H1 (cell line): Measurements from ENCODE around the gene SRGAP3. TPM values are rescaled to one million over a fixed set of nuclear protein-coding genes. Genes with fewer than 3 reads are reported as not detected.
A peak's percentile ranks its signal among the peaks of the same experiment; 100 is the strongest.

ENCODE experiments used
- CTCF ChIA-PET: fragments of 300-600 bp; sonication (Branson Sonifier 250); formaldehyde crosslinking; loops from one replicate; lab custom pipeline; 2021; ENCODE audit not compliant: partially characterized antibody; lab: Charles Lee
- POLR2A ChIA-PET: fragments of 300-600 bp; sonication (Branson Sonifier 250); formaldehyde crosslinking; loops from one replicate; lab custom pipeline; 2021; ENCODE audit warnings: inconsistent platforms; ENCODE audit not compliant: partially characterized antibody; lab: Charles Lee
- DNase-seq, 2 experiments: peaks; one replicate each; pipeline versions ENCODE4 v3.0.0 to v3.0.0-alpha.2; 2010 to 2022; ENCODE audit warnings: low spot score in 2 of 2, low read depth in 1 of 2, mixed read lengths in 1 of 2
- FAIRE-seq: peaks from 2 replicates; lab custom pipeline; 2011; peaks lifted over from hg19 to GRCh38; lab: Jason Lieb, UNC
- H2AFZ ChIP-seq: 2 replicates; pipeline ENCODE4 v1.8.1; 2012; ENCODE audit warnings: low read length, inconsistent platforms
- H2AK5ac ChIP-seq: 2 replicates; pipeline ENCODE4 v1.6.1; 2013; ENCODE audit warnings: low read depth, low read length
- H2BK120ac ChIP-seq: replicated peaks from 2 replicates; pipeline ENCODE3; 2013; ENCODE audit warnings: low read depth, low read length, inconsistent platforms
- H2BK12ac ChIP-seq: 2 replicates; pipeline ENCODE4 v1.6.1; 2013; ENCODE audit warnings: low read depth, low read length
- H2BK15ac ChIP-seq: 2 replicates; pipeline ENCODE4 v1.6.1; 2013; ENCODE audit warnings: low read length
- H2BK20ac ChIP-seq: 2 replicates; pipeline ENCODE4 v1.6.1; 2013; ENCODE audit warnings: low read length
- H2BK5ac ChIP-seq: 2 replicates; pipeline ENCODE4 v1.6.1; 2013; ENCODE audit warnings: low read depth, low read length
- H3K14ac ChIP-seq: 2 replicates; pipeline ENCODE4 v1.6.1; 2013; ENCODE audit warnings: inconsistent platforms; ENCODE audit not compliant: insufficient read length
- H3K18ac ChIP-seq: 2 replicates; pipeline ENCODE4 v1.6.1; 2013; ENCODE audit warnings: low read length; ENCODE audit errors: extremely low read depth
- H3K23ac ChIP-seq: 2 replicates; pipeline ENCODE4 v1.6.1; 2013; ENCODE audit warnings: inconsistent platforms; ENCODE audit not compliant: insufficient read length
- H3K23me2 ChIP-seq: 2 replicates; pipeline ENCODE4 v1.6.1; 2013; ENCODE audit warnings: low read depth, low read length
- H3K27ac ChIP-seq: 2 replicates; pipeline ENCODE4 v1.6.1; 2011; ENCODE audit warnings: low read depth, low read length, inconsistent platforms
- H3K27me3 ChIP-seq, 4 experiments: replicated peaks in 1 of 4; 1 replicate in 1 of 4; 2 replicates in 3 of 4; pipeline versions ENCODE4 v1.6.1 to v1.8.1; 2011 to 2013; ENCODE audit warnings: low read length in 3 of 4, mild to moderate bottlenecking in 3 of 4, inconsistent platforms in 2 of 4, mixed read lengths in 2 of 4, moderate library complexity in 1 of 4; ENCODE audit not compliant: control insufficient read depth in 3 of 4, insufficient read depth in 3 of 4; ENCODE audit errors: extremely low read depth in 1 of 4
- H3K36me3 ChIP-seq, 4 experiments: 2 replicates each; pipeline versions ENCODE4 v1.6.1 to v1.8.1; 2011 to 2013; ENCODE audit warnings: mild to moderate bottlenecking in 4 of 4, low read length in 3 of 4, moderate library complexity in 2 of 4, control low read depth in 1 of 4, inconsistent platforms in 1 of 4; ENCODE audit not compliant: insufficient read depth in 4 of 4, control insufficient read depth in 2 of 4
- H3K4ac ChIP-seq: replicated peaks from 2 replicates; pipeline ENCODE3; 2013; ENCODE audit warnings: low read length, low read depth, mixed read lengths, inconsistent platforms; ENCODE audit not compliant: insufficient read length
- H3K4me1 ChIP-seq, 4 experiments: replicated peaks in 1 of 4; 1 replicate in 1 of 4; 2 replicates in 3 of 4; pipeline versions ENCODE4 v1.6.1 to v1.8.1; 2011 to 2013; ENCODE audit warnings: low read length in 3 of 4, inconsistent platforms in 2 of 4, mixed read lengths in 1 of 4; ENCODE audit not compliant: insufficient read depth in 4 of 4, control insufficient read depth in 3 of 4
- H3K4me2 ChIP-seq, 2 experiments: 2 replicates each; pipeline versions ENCODE4 v1.6.1 to v1.8.1; 2011 to 2013; ENCODE audit warnings: low read depth in 2 of 2, low read length in 2 of 2, control low read depth in 1 of 2, inconsistent platforms in 1 of 2, mild to moderate bottlenecking in 1 of 2; ENCODE audit not compliant: insufficient read depth in 1 of 2
- H3K4me3 ChIP-seq, 4 experiments: fragments of 200-600, 300-600 bp in 1 of 4; sonication (generic), shearing (Covaris generic), sonication (Bioruptor Twin) in 1 of 4; 2 replicates each; pipeline versions ENCODE4 v1.5.1 to v1.8.1; 2011 to 2016; ENCODE audit warnings: low read length in 4 of 4, low read depth in 3 of 4, control low read depth in 2 of 4, inconsistent platforms in 2 of 4, mild to moderate bottlenecking in 2 of 4, mixed read lengths in 1 of 4, moderate library complexity in 1 of 4; ENCODE audit not compliant: insufficient read depth in 2 of 4; ENCODE audit errors: extremely low read depth in 1 of 4
- H3K56ac ChIP-seq: replicated peaks from 2 replicates; pipeline ENCODE3; 2013; ENCODE audit warnings: low read depth, mild to moderate bottlenecking, mixed read lengths, low read length, inconsistent platforms; ENCODE audit not compliant: insufficient read length
- H3K79me1 ChIP-seq: 2 replicates; pipeline ENCODE4 v1.6.1; 2013; ENCODE audit warnings: low read depth, low read length, control low read depth
- H3K79me2 ChIP-seq, 2 experiments: 2 replicates each; pipeline versions ENCODE4 v1.6.1 to v1.8.1; 2012 to 2013; ENCODE audit warnings: low read length in 2 of 2, mild to moderate bottlenecking in 2 of 2, inconsistent platforms in 1 of 2; ENCODE audit not compliant: insufficient read depth in 2 of 2, control insufficient read depth in 1 of 2
- H3K9ac ChIP-seq, 4 experiments: replicated peaks in 1 of 4; 1 replicate in 1 of 4; 2 replicates in 3 of 4; pipeline versions ENCODE4 v1.6.1 to v1.8.1; 2011 to 2013; ENCODE audit warnings: low read depth in 3 of 4, low read length in 3 of 4, control low read depth in 2 of 4, mild to moderate bottlenecking in 2 of 4, moderate library complexity in 2 of 4, inconsistent platforms in 1 of 4; ENCODE audit errors: extremely low read depth in 1 of 4
- H3K9me3 ChIP-seq, 2 experiments: 2 replicates each; pipeline versions ENCODE4 v1.6.1 to v1.8.1; 2012 to 2013; ENCODE audit warnings: mild to moderate bottlenecking in 2 of 2, moderate library complexity in 2 of 2, control low read depth in 1 of 2, inconsistent platforms in 1 of 2, low read depth in 1 of 2, low read length in 1 of 2, mixed read lengths in 1 of 2; ENCODE audit not compliant: insufficient read depth in 2 of 2
- H4K20me1 ChIP-seq, 2 experiments: replicated peaks in 1 of 2; 2 replicates each; pipeline versions ENCODE3 to v1.8.1; 2011 to 2013; ENCODE audit warnings: inconsistent platforms in 2 of 2, low read length in 2 of 2, mild to moderate bottlenecking in 1 of 2; ENCODE audit not compliant: insufficient read depth in 2 of 2, control insufficient read depth in 1 of 2
- H4K5ac ChIP-seq: 2 replicates; pipeline ENCODE4 v1.6.1; 2013; ENCODE audit warnings: low read length, low read depth, mixed read lengths, inconsistent platforms; ENCODE audit not compliant: insufficient read length
- H4K8ac ChIP-seq: 2 replicates; pipeline ENCODE4 v1.8.0; 2013; ENCODE audit warnings: mild to moderate bottlenecking, moderate library complexity, low read length, inconsistent platforms; ENCODE audit not compliant: insufficient read depth; ENCODE audit errors: extremely low read depth
- H4K91ac ChIP-seq: replicated peaks from 2 replicates; pipeline ENCODE3; 2013; ENCODE audit warnings: low read length, mixed read lengths, inconsistent platforms; ENCODE audit not compliant: insufficient read length
- ATF3 ChIP-seq: IDR thresholded peaks from 2 replicates; pipeline ENCODE4 v1.6.1; 2011; ENCODE audit warnings: low read depth, mild to moderate bottlenecking, low read length; ENCODE audit not compliant: insufficient read depth
- CTBP2 ChIP-seq: IDR thresholded peaks from 2 replicates; pipeline ENCODE4 v1.7.0; 2011; ENCODE audit warnings: borderline replicate concordance, mild to moderate bottlenecking, moderate library complexity, mixed read lengths, low read length; ENCODE audit not compliant: insufficient read depth, insufficient read length
- GABPA ChIP-seq: IDR thresholded peaks from 2 replicates; pipeline ENCODE4 v1.6.1; 2011; ENCODE audit warnings: mild to moderate bottlenecking, low read length, moderate library complexity, borderline replicate concordance; ENCODE audit not compliant: insufficient read depth
- KDM1A ChIP-seq: fragments of 200-600, 300-600 bp; sonication (generic); IDR thresholded peaks from 2 replicates; pipeline ENCODE4 v1.7.1; 2016; ENCODE audit warnings: mild to moderate bottlenecking, low read length, borderline replicate concordance
- RBBP5 ChIP-seq: IDR thresholded peaks from 2 replicates; pipeline ENCODE4 v1.7.1; 2012; ENCODE audit warnings: low read depth, mild to moderate bottlenecking, inconsistent platforms, low read length, moderate library complexity, borderline replicate concordance
- SAP30 ChIP-seq: fragments of 300-600 bp; sonication (generic); IDR thresholded peaks from 2 replicates; pipeline ENCODE4 v1.7.1; 2012; ENCODE audit warnings: low read length, moderate library complexity, mild to moderate bottlenecking, inconsistent platforms; ENCODE audit not compliant: insufficient read depth, insufficient replicate concordance
- WGBS, 2 experiments: shearing (Covaris generic) in 1 of 2; methylation state at CpG; one replicate each; pipeline versions ENCODE4 v1.1.6 to v1.1.7; 2013 to 2015; ENCODE audit warnings: low lambda C conversion rate in 2 of 2, mixed read lengths in 2 of 2, inconsistent platforms in 1 of 2, low coverage in 1 of 2, missing lambda C conversion rate in 1 of 2; ENCODE audit not compliant: insufficient replicate concordance in 2 of 2, insufficient coverage in 1 of 2, insufficient read length in 1 of 2; ENCODE audit errors: extremely low coverage in 1 of 2, missing lambda C conversion rate in 1 of 2; 5-methylcytosine and 5-hydroxymethylcytosine counted together
- polyA plus RNA-seq, 7 experiments: library from polyadenylated mRNA; depleted of rRNA in 3 of 7; stranded (reverse) in 5 of 7; unstranded in 2 of 7; fragments of >200 nt in 5 of 7; fragments of 200-250 nt in 2 of 7; gene quantifications; 1 replicate in 5 of 7; 2 replicates in 1 of 7; 4 replicates in 1 of 7; pipeline versions ENCODE4 v1.2.1 to v1.2.3, GENCODE V29; 2011 to 2013; ENCODE audit warnings: missing spikeins in 2 of 7, mixed read lengths in 2 of 7
- total RNA-seq: library from RNA; stranded (reverse); fragmentation: NEBNext Ultra II Directional; extraction: Animal tissue kit (Norgen Biotek cat#: 25700); gene quantifications from 2 replicates; pipeline ENCODE4 v1.2.1, GENCODE V29; 2021

The SRGAP3 gene
- total and polyA plus RNA-seq, 2 of the 8 experiments (the other 6 are each of a cell fraction or from before 2014, with no cell fraction given), result 5.8 to 11.4 TPM

GRCh38 chr3:9109568-9109914 lies 139.9 kb downstream of the SRGAP3 start:
- H2AFZ ChIP-seq, result no peak overlapping the region
- no peak overlapping the region for H3K4ac ChIP-seq
- 89% methylated on average over 3 of the region's 3 CpGs; no CpG with 5 or more reads in 1 of the 2 experiments for WGBS, 2 experiments
- H3K9ac ChIP-seq, result no peak overlapping the region
- H2BK20ac ChIP-seq, result no peak overlapping the region
- 0 out of 2 replicates have a peak overlapping the region, but pooled peaks have one; percentile 7 for H2BK5ac ChIP-seq
- H4K20me1 ChIP-seq, result no peaks in the 10 kb centered on the region
- no peak overlapping the region for H3K14ac ChIP-seq
- no peak overlapping the region for H3K56ac ChIP-seq
- peaks cover 2 to 12% (median 5%) of the 10 kb centered on the region in 4 experiments for H3K4me1 ChIP-seq
- no peak for TF ChIP-seq ATF3
- TF ChIP-seq GABPA, result no peak
- no peak for TF ChIP-seq KDM1A
- TF ChIP-seq SAP30, result no peak
- no peak for TF ChIP-seq RBBP5
- TF ChIP-seq CTBP2, result no peak
- H3K9me3 ChIP-seq, result no peaks in the 10 kb centered on the region; a peak in 1 of 4 replicates
- no peak overlapping the region for H3K18ac ChIP-seq
- FAIRE-seq, result no peak
- H3K36me3 ChIP-seq, result no peaks in the 10 kb centered on the region
- ChIA-PET CTCF (interaction anchor here (1.0 to 6.3 kb wide), 11 partner anchors 12 to 193 kb away, joined by 3 to 79 read pairs (median 13); partner anchors contain the start of gene SRGAP3), POLR2A (interaction anchor here (0.9 kb wide), 1 partner anchor 193 kb away, joined by 3 read pairs; no protein-coding TSS in a partner anchor)
- no peaks in the 10 kb centered on the region for H3K79me1 ChIP-seq
- no peak overlapping the region for H4K5ac ChIP-seq
- no peak overlapping the region; the same call in 1 of the 2 replicates for H4K8ac ChIP-seq
- no peak overlapping the region for H2BK12ac ChIP-seq
- H4K91ac ChIP-seq, result no peak overlapping the region
- no peak overlapping the region for H3K23ac ChIP-seq
- H2BK120ac ChIP-seq, result no peak overlapping the region
- H3K4me3 ChIP-seq, result no peak overlapping the region
- no peaks in the 10 kb centered on the region; the same call in 1 of the 2 replicates for H3K23me2 ChIP-seq
- no peak overlapping the region for H3K4me2 ChIP-seq
- H3K27ac ChIP-seq, result no peak overlapping the region
- H2AK5ac ChIP-seq, result no peak overlapping the region
- DNase-seq, result no peak
- H3K79me2 ChIP-seq, result no peaks in the 10 kb centered on the region
- H2BK15ac ChIP-seq, result no peak overlapping the region; the same call in 1 of the 2 replicates
- H3K27me3 ChIP-seq, result no peaks in the 10 kb centered on the region
